HG03066 (cell line): ENCODE results near the gene R3HDM2.

ENCODE experiments used
- ATAC-seq: cut with Tn5 transposase; IDR thresholded peaks from one replicate; pipeline ENCODE4 v1.9.1; 2021; ENCODE audit warnings: low read depth; ENCODE audit not compliant: unreplicated experiment

The R3HDM2 gene

DNA sequence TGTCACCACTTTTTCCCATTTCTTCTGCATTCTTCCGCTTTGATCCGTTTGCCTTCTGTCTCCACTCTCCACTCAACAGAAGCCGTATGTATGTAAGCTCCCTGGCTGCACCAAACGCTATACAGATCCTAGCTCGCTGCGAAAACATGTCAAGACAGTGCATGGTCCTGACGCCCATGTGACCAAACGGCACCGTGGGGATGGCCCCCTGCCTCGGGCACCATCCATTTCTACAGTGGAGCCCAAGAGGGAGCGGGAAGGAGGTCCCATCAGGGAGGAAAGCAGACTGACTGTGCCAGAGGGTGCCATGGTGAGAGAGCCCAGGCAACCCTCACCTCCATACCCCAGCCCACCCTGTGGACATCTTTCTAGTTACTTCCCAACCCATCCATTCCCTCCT is 37.1 kb upstream of the R3HDM2 start:
- no peak for ATAC-seq

- ATAC-seq: no peak
These were observed 36.5 kb upstream of the R3HDM2 start for GRCh38 chr12:57467212-57467874.

GRCh38 chr12:57465747-57466505 is 35.1 kb upstream of the R3HDM2 start:
- no peak for ATAC-seq

DNA sequence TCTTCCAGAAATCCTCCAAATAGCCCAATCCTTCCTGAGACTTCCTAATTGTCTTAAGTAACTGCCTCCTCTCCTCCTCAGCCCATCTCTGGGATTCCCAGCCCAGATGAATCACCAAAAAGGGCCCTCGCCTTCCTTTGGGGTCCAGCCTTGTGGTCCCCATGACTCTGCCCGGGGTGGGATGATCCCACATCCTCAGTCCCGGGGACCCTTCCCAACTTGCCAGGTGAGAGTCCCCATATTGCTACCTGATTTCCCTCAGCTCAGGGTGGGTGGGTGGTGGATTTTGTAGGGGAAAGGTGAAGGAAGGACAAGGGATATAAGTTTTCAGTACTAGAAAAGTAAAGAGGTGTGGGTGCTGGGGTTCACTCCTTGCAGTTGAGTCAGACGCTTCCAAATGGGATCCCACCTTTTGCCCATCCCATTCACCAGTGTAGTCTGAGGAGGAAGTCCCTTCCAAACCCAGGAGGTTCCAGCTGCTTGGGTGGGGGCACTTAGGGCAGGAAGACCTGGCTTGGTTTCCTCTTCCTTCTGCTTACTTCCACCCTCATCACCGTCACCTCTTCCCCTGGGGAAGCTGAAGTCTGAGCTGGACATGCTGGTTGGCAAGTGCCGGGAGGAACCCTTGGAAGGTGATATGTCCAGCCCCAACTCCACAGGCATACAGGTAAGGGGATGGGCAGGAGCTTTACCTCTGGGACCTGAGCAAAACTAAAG is 34.3 kb upstream of the R3HDM2 start:
- no peak for ATAC-seq

DNA sequence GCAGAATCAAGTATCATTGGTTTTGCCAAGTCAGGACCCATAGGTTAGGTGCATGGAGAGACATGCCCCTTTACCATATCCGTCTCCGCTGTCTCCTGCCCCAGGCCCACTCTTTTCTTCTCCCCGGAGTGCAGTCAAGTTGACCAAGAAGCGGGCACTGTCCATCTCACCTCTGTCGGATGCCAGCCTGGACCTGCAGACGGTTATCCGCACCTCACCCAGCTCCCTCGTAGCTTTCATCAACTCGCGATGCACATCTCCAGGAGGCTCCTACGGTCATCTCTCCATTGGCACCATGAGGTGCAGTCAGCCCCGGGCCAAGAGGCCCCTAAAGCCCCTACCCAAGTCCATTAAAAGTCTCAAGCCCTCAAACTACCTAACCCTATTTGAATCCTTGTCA is 33.7 kb upstream of the R3HDM2 start:
- no peak for ATAC-seq

GRCh38 chr12:57462912-57463253 is 32.0 kb upstream of the R3HDM2 start:
- ATAC-seq: no peak

- peak; percentile 60 for ATAC-seq
These were observed 31.5 kb upstream of the R3HDM2 start for GRCh38 chr12:57462251-57462911.

GRCh38 chr12:57461917-57462250 is 31.0 kb upstream of the R3HDM2 start:
- ATAC-seq: no peak

DNA sequence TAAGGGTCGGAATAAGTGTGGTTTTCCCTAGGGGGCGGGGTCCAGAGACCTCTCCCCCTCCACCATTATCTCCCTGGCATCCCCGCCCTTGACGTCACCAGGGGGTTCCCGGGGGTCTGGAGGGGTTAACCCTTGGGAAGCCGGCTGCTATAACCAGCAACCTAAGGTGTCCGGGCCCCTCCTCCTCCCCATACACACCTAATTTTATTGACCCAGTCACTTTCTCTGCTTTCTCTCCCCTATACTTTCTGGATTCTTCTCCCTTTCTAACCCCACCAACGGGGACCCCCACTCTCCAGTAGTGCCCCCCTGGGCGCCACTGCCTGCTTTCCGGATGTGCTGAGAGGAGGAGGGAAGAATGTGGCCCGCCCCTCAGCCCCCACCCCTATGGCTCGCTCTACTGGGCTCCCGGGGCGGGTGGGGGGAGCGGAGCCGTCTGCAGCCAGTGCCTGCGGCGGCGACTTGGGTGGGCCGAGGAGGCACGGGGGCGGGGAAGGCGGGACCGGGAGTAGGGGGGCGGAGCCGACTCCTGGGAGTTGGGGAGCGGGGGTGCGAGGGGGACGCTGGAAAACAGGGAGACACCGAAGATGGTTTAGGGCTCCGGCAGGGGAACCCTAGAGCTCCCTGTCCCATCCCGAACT is 30.6 kb upstream of the R3HDM2 start:
- ATAC-seq: no peak

- ATAC-seq: no peak
These were observed 30.0 kb upstream of the R3HDM2 start for GRCh38 chr12:57460841-57461275.

DNA sequence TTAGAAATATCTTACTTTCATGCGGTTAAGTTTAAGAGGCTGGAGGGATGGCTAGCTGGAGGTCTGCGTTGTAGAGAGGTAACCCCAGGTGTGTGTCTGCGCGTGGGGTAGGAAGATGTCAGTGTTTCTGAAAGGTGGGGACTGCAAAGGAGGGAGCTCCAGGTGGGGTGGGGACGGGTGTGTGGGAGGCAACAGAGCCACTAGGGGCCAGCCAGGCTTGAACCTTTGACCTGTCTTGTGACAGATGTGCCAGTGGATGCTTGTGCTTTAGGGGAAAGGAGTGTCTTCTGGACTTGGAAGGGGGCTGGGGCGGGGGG is 29.6 kb upstream of the R3HDM2 start:
- ATAC-seq: no peak

DNA sequence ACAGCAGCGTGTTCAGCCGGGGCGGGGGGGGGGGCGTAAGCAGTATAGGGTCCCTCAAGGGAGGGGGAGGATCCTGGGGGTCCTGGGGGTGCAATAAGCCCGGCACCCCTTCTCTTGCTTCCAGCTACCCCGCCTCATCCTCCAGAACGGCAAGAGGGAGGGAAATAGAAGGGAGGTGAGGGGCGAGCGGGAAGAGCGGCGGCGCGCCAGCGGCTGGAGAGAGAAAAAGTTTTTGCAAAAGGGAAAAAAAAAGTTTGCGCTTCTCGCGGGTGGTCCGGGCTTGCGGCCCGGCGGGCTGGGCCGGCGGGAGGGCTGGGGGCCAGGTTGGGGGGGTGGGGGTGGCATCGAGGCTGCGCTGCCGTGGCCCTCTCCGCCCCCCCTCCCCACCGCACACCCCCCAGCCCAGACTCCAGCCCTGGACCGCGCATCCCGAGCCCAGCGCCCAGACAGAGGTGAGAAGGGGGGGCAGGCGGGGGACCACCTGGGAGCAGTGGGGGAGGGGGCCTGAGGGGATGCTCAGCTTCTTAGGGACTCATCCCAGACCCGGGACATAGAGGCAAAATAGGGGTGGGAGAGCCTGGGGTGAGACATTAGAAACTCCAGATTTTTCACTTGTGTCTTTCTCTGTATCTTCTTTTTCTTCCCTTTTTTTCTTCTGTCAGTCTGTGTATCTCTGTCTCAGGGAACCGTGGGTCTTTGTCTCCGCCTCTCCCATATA is 29.1 kb upstream of the R3HDM2 start, which contains the start of gene GLI1:
TSS of gene GLI1 (plus strand) at position 36 of the 718 bp plus-strand sequence. CDS start 3,907 bp downstream, outside the sequence.
- ATAC-seq: no peak

- peak; percentile 49 for ATAC-seq
These were observed 28.4 kb upstream of the R3HDM2 start for GRCh38 chr12:57459055-57459749.

DNA sequence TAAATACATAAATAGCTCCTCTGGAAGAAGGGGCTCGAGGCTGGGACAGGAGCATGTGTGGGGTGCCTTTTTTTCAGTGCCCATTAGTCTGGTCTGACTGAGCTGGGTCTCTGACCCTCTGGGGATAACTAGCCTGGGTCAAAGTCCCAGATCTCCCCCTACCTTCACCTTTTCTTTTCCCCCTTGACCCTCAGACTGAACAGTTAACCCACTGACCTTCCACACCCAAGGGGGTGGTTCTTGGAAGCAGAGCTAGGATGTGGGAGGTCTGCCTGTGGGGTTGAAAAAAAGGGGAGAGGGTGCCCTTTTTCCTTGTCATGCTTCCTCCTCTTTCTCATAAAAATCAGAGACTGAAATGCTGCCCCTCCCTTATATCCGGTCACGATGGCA is 27.8 kb upstream of the R3HDM2 start:
- no peak for ATAC-seq

- no peak for ATAC-seq
These were observed 26.1 kb upstream of the R3HDM2 start for GRCh38 chr12:57456737-57457490.

GRCh38 chr12:57456145-57456700 is 25.4 kb upstream of the R3HDM2 start:
- ATAC-seq: no peak

GRCh38 chr12:57455374-57456144 is 24.7 kb upstream of the R3HDM2 start:
- no peak for ATAC-seq
